ENCODE results near the gene PTPRM.

Gene PTPRM

DNA sequence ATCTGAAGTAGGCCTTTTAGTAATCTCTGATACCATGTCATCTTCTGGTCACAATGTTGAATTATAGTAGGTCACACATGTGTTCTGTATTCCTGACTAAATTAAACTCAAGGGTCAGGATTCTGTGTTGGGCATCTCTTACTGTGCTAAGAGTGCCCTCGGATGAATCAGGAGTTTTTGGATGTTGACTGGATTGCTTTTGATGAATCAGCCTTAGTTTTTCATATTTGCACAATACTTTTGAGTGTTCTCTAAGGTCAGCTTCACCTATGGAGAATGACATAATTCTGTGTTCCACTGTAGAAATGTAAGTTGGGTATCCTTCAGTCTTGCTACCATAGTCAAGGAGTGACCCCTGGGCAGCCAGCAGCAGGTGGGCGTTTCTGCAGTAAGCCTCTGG is 190.1 kb downstream of the PTPRM start:
- DNase-seq (ENCODE audit: low spot score), result no peak

DNA sequence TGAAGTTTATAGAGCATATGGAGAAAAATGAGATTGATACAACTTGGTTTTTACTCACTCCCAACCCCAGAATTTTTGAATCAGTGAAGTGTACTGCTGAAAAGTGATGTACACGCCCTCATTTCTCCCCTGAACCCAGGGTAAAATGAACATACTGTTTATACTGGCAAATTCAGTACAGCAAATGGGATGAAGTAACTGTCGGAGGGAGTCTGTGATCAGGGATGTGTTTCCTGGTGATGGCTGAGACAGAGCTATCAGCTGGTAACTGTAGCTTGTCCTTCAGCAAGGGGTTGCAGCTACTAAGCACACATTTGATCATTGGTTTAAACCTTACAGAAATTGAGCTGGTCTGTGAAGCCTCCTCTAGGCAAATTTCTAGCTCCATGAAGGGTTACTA is 191.6 kb downstream of the PTPRM start:
- no peak for DNase-seq (ENCODE audit: low spot score)

DNA sequence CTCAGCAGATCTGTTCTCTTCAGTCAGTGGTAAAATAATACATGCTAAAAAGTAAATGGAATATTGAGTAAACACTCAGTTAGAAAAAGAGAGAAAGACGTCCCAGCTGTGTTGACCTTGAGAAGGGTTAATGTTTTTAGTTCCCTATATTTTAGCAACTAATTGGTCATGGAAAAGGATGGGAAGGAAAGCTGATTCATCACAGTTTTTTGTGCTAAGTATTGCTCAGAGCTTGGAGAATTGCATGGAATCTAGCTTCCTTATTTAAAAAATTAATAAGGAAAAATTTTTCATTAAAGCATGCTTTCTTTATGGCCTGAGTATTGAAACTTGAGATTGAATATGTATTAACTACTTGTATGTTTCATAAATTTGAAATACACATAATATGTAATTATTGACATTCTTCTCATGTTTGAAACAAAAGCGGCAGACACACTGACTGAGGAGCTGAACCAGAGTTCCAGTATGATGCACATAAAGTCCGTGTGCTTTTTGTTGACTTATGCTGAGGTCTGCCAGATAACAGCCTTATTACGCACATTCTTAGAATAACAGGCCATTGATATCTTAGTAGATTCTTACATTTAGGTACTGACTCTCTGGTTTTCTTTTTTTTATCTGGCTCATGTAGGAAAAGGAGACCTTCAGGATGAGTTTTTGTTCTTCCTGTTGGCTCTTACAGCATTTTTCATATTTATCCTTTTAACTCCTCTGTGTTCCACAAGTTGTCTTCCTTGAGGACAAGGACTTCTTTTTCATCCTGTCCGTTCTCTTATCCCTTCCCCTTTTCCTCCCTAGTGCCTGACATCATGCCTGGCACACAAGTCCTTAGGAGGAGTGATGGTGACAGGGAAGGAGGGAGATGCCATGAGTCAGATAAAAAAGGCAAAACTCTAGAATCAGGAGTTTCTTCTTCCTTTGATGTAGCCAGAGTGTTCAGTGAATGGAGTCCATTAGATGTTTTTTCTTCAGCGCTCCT is 194.1 kb downstream of the PTPRM start:
- no peak for DNase-seq (ENCODE audit: low spot score)

DNA sequence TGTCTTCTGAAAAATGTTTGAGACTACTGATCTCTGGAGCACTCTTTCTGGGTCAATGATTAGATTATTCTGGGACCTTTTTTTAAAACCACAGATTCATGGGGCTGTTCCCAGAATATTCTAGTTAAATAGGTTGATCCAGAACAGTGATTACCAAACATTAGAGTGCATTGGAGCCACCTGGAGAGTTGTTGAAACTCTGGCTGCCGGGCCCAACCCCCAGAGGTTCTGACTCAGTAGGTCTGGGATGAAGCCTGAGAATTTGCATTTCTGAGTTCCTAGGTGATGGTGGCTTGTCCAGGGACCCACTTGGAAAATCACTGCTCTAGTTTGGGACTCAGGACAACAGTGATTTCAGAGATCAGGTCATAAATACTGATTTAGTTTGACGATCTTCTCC is 197.3 kb downstream of the PTPRM start:
- no peak for DNase-seq (ENCODE audit: low spot score)

DNA sequence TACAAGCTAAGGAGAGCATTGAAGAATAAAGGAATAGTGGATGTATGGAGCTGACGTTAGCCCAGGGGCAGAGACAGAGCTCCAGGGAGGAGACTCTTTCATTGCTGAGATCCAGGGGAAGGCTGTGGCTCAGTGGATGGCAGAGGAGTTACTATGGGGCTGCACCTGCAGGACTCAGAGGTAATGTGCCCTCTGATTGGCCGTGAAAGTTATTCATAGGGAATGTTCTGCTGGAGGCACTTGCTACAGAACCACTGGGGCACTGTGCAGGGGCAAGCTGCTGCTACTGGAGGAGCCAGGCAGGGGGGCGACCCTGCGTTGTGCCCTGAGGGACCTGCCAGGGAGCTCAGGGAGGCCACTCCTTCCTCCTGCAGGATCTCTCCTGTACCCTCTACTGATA is 199.2 kb downstream of the PTPRM start:
- DNase-seq (ENCODE audit: low spot score), result no peak

DNA sequence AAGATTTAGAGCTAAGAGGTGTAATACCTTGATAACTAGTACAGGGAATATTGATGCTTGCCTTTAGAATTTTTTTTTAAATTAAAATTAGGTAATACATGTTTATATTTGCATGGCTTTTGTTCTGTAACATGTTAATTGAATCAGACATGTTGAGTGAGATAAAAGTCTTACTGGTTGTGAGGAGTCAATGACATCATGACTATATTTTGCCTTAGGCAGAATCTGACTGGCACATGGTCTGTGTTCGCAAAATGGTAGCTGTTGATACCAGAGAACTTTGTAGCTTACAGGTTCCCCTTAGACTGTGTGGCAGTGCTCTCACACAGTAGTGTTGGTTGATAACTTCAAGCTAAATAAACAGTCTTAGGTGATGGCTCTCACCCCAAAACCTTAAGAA is 199.7 kb downstream of the PTPRM start:
- DNase-seq (ENCODE audit: low spot score), result no peak

DNA sequence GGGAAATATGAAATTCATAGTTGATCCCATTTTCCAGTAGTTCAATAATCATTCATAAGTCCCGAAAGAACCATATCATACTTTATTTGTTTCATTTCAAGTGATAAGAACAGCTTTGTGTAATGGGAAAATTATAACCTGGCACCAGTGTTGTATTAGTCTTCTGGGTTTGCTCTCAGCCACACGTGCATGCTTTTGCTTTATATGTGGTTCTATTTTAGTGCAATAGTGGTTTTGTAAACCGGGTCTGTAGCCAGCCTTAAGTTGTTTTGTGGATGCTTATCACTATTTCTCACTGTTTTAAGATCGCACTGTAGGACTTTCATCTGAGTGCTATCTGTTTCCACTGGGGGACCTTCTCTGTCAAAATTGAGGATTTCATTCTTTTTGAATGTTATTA is 203.8 kb downstream of the PTPRM start:
- DNase-seq (ENCODE audit: low spot score), result no peak

DNA sequence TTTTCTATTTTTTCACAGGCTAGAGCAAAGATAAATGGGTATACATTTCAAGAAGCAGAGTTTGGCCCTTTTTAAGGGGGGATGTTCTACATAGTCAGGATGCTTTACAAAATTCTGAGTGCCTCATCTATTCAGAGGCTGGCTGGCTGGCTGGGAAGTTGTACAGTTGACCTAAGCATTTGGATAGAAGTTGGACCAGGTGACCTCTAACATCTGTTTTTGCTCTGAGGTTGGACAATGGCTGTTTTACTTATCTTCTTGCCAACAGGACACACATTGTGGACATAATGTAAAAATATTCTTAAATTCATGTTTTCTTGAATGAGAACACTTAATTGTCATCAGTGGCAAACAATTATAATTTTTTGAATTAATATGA is 205.4 kb downstream of the PTPRM start:
- DNase-seq (ENCODE audit: low spot score), result no peak

DNA sequence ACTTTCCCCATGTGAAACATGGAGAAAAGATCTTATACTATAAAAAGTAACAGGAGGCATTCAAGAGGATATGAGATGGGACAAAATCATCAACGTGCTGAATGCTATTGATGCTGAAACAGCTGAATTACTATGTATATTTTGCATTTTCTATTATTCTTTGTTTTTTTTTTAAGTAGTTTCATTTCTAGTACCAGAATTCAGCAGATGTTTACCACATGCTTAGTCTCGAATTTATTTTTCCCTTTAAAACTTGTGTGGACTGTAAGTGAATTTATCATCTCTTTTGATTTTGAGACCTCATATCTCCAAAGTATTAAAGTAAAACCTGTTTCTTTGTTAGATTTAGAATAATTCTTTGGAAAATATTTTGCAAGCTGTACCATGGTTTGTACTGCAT is 205.8 kb downstream of the PTPRM start:
- DNase-seq (ENCODE audit: low spot score), result no peak

DNA sequence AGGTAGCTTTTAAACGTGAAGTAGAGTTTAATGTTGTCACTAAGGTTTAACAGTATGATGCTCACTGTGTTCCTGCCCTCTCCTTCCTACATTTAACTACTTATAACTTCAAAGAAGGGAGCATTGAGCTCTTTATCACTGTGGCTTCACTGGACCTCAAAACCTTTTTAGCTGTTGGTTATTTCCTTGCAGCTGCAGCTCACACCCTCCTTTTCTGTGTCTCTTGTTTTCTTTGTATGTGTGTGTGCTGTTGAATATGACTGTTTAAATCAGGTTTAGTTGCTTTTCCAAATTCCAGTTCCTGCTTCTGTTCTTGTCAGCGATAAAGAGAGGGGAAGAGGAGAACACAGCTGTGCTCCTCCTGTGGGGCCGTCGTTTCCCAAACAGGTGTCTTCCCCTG is 208.0 kb downstream of the PTPRM start:
- DNase-seq (ENCODE audit: low spot score), result no peak

DNA sequence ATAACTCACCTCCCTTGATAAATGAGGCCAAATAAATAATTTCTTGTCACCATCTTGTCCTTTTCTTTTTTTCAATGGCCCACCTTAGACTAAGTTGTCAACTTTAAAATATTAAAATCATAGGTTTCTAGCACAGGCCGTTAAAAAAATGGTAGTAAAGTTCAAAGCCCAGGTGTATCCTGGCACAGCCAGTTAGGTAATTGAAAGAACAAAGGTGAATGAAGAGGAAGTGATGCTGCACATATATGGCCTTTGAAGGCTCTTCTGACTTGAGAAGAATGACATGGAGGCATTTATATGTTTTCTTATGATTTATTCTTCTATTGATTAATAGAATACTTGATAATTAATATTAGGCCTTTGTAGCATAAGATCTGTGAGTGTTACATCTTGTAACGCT is 208.7 kb downstream of the PTPRM start:
- no peak for DNase-seq (ENCODE audit: low spot score)

DNA sequence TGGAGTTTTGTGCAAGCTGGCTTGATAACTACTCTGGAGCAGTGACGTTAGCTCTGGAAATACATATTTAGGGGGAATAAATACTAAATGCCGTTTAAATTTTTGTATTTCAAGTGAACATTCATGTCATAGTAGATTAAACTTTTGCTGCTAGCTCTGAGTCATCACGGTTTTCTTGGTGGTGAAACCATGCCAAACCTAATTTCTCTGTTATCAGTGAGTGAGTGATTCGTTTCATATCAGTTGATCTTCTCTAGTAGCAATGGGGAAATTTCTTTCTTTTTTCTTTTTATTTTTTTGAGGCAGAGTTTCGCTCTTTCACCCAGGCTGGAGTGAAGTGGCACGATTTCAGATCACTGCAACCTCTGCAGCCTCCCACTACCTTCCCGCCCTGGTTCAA is 211.1 kb downstream of the PTPRM start:
- no peak for DNase-seq (ENCODE audit: low spot score)

DNA sequence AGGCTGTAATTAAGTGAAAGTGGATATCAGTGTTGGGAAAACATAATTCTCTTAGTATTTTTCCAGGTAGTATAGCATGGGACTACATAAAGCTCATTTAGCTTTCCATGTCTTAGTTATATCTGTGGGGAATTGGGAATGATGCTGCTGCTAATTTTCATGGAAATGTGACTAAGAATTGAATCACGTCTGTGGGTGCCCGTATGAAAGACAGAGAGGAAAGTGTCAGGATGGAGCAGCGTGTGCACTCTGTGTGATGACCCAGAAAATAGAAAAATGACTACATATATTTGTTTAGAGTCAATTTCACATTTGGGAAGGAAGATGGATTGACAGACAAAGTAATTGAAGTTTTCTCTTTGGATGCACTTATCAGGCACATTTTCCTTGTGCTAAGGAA is 212.1 kb downstream of the PTPRM start:
- DNase-seq (ENCODE audit: low spot score), result no peak

DNA sequence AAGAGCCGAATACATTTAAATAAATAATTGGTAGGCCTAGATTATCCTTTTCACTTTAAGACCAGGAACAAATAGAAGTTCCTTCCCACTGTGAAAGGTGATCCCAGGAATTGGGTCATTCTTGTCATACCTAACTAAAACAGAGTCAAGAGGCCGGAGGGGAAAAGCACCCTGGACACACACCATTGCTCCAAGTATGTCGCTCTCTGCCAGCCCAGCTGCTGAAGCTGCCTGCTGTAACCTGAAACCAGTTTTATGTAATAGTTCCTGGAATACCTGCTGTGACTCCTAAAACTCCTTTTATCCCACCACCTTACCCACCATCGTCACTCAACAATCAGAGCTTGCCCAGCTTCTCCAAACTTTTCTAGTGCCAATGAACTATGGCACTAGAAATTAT is 217.1 kb downstream of the PTPRM start:
- DNase-seq (ENCODE audit: low spot score), result no peak

DNA sequence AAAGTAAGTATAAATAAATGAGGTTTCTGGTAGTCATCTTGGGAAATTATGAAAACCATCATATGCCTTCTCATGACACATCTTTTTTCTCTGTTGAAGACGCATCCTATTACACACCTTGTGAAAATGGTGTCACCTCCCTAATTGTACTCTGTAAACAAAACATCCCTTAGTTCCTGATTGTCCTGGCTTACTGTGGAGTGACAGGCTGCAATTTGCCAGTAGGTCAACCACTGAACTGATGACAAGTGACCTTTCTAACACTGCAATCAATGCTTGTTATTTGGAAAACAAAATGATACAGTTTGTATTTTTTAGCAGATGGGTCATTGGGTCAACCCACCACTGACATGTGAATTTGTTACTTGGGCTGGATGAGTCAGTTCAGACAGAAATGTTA is 219.5 kb downstream of the PTPRM start:
- no peak for DNase-seq (ENCODE audit: low spot score)

DNA sequence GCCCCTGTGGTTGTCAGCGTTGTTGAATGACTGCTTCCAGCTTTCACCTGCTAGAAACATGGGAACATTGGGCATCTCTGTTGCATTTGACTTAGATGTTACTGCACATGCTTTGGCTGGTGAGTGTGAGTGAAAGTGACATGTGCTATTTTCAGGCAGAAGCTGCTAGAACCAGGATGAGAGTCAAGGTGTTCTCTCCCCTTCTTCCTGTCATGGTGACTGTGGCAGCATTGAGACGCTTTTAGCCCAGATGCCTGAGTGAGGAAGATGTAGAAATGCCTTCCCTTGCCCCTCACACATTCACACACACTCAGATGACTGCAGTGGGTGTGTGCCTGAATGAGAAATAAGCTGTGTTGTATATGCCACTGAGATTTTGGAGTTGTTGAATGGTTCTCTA is 220.2 kb downstream of the PTPRM start:
- DNase-seq (ENCODE audit: low spot score), result no peak

DNA sequence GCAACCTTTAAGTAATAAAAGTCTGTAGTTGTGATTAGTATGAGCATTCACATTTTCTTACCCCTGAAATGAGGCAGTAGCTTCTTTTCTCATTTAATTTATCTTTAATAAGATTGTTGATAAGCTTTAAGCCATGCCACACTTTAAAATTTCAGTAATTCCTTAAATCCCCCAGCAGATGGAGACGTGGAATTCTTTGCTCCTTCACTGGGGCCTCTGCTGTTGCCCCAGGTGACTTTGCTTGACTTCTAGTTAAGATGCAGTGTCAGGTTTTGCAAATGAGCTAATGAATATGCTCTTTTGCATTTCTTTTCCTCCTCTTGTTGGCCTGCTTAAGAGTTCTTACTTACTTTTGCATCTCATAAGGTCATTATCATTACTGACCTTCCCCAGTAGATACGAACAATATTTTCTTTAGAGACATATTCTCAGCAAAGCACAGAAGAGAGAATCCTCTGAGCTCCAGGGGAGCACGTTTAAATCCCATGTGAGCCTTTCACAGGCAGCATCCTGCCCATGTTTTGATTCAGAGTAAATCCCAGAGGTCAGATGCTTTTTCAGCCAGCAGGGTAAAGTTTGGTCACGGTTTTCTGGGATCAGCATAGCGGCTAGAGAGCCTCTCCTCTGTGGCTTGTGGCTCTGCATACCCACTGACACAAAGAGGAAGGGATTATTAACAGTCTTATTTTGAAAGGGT is 222.9 kb downstream of the PTPRM start:
- no peak for DNase-seq (ENCODE audit: low spot score)

DNA sequence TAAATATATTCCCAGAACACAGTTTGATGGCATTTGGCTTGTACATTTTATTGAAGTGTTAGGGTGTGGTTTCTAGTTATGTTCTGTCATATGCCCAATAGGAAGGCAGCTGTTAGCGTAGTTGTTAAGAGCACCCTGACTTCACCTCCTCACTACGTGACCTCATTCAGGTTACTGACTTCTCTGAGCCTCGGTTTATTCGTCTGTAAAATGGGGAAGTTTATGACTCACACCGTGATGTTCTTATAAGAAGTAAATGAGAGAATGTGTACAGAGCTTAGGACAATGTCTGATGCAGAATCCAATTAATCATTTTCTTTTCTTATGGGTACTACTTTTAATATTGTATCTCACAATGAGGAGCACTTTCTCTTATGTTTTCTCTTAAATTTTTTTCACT is 226.0 kb downstream of the PTPRM start:
- no peak for DNase-seq (ENCODE audit: low spot score)

DNA sequence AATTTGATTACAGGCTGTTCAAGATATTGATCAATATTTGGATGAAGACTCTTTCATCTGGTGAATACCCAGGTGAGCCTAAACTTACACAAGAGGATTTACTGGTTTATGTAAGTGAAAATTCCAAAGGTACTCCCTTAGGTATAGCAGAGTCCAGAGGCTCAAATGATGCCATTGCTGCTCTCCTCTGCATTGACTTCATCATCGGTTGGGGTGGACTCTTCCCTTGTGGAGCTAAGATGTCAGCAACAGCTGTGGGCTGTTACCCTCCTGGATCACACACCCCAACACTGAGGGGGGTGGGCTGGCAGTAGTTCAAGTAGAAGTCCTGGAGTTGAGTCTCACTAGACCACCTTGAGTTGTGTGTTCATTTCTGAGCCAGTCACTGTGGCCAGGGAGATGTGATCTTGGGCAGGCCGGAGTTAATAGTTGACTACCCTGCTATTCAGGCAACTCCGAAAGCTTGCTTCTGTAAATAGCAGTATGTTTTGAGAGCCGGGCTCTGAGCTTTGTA is 236.9 kb downstream of the PTPRM start:
- no peak for DNase-seq (ENCODE audit: low spot score)

DNA sequence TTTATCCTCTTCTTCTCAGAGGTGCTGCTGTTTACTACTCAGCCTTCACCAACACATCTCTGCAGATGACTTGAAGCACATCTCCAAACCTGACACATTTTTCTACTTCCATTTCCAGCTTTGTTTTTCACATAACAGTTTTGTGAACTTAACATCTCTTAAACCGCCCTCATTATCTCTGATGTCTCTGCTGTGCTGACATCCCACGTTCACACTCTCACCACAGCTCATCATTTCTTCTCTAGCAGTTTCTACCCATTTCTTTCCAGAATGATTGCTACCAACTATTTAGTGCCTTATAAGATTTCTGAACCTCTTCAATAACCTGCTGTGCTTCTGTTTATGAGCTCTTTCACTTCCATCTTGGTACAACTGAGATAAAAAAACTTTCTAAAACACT is 238.0 kb downstream of the PTPRM start:
- no peak for DNase-seq (ENCODE audit: low spot score)

DNA sequence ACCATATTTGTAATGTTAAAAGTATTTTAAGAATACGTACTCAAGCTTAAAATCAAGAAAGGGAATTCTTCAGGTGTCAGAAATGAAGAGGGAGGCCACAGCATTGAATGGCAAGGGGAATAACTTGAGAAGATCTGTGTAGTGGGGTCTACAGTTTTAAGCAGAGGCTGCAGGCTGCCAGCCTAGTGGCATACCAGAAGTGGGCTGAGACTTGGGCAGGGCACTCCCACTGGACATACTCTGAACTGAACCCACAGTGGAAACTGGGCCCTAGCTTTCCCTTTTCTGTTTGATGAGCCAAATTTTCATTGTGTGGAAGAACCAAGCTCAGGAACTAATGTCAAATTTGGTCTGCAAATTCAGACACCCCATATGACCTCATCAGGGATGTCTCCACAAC is 238.8 kb downstream of the PTPRM start:
- no peak for DNase-seq (ENCODE audit: low spot score)

DNA sequence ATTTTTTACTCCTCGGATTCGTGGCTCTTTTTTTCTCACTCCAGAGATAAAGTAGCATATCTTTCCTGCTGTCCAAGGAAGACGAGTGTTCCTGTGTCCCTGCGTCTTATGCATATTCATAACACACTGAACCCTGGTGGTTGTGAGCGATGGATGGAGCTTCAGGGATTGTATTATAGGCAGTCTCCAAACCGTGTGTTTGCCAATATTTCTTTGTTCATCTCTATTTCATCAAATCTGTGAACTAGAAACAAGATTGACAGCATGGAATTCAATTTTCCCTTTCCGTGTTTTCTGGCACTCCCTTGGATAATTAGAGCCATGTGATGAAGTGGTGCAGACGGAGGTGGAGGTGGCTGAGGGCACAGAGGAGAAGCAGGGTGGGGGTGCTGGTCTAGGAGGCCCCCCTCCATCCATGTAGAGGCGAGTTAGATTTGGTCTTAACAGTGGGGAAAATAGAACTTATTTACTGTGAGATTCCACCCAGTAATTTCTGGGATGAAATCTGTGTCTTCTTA is 240.9 kb downstream of the PTPRM start:
- DNase-seq (ENCODE audit: low spot score), result no peak

DNA sequence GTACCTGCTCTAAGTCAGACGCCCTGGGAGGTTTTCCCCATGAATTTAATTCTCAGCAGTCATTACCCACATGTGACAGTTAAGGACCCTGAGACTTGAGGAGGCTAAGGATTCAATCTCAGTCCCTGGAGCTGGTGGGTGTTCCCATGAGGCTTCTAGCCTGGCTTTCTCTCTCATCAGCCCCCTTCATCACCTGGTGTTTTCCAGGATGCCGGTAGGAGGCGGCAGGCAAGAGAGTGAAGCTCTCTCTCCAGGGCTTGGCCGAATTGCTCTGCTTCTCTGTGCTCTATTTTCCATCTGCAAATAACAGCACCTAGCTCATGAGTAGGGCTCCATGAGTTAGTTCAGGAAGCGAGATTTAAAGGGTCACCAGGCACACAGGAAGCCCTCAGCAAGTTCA is 241.9 kb downstream of the PTPRM start:
- DNase-seq (ENCODE audit: low spot score), result no peak
